Measurements from ENCODE around the gene CDC42EP4.

CDC42EP4 gene

GRCh38 chr17:73293480-73293911 is 18.3 kb downstream of the CDC42EP4 start:
- DNase-seq = no peak

GRCh38 chr17:73293031-73293430 is 18.8 kb downstream of the CDC42EP4 start:
- no peak for DNase-seq

- no peak for DNase-seq
These were observed 19.7 kb downstream of the CDC42EP4 start for GRCh38 chr17:73292031-73292531.

- no peak for DNase-seq
These were observed 20.5 kb downstream of the CDC42EP4 start for GRCh38 chr17:73291260-73291801.

GRCh38 chr17:73290399-73291259 is 21.2 kb downstream of the CDC42EP4 start:
- DNase-seq = no peak

- DNase-seq = no peak
These were observed 22.1 kb downstream of the CDC42EP4 start for GRCh38 chr17:73289549-73290254.

GRCh38 chr17:73288534-73289302 is 23.1 kb downstream of the CDC42EP4 start:
- DNase-seq = no peak

GRCh38 chr17:73286863-73287296 is 24.9 kb downstream of the CDC42EP4 start:
- DNase-seq = no peak

- DNase-seq = no peak
These were observed 25.6 kb downstream of the CDC42EP4 start for GRCh38 chr17:73285916-73286862.

GRCh38 chr17:73285603-73285908 is 26.2 kb downstream of the CDC42EP4 start:
- no peak for DNase-seq

- no peak for DNase-seq
These were observed 26.7 kb downstream of the CDC42EP4 start for GRCh38 chr17:73284906-73285602.

- no peak for DNase-seq
These were observed 27.4 kb downstream of the CDC42EP4 start for GRCh38 chr17:73284354-73284753.

- no peak for DNase-seq
These were observed 27.9 kb downstream of the CDC42EP4 start for GRCh38 chr17:73283841-73284282.

GRCh38 chr17:73283250-73283649 is 28.6 kb downstream of the CDC42EP4 start:
- no peak for DNase-seq

- DNase-seq = no peak
These were observed 29.2 kb downstream of the CDC42EP4 start for GRCh38 chr17:73282629-73283028.

GRCh38 chr17:73281928-73282327 is 29.9 kb downstream of the CDC42EP4 start:
- no peak for DNase-seq

- DNase-seq = no peak
These were observed 31.6 kb downstream of the CDC42EP4 start for GRCh38 chr17:73280191-73280590.

- no peak for DNase-seq
These were observed 32.1 kb downstream of the CDC42EP4 start for GRCh38 chr17:73279704-73280103.

- no peak for DNase-seq
These were observed 33.0 kb downstream of the CDC42EP4 start for GRCh38 chr17:73278465-73279453.

GRCh38 chr17:73278049-73278464 is 33.7 kb downstream of the CDC42EP4 start:
- DNase-seq = no peak
